GM21786 (cell line): ENCODE measurements around the gene TOM1.
A peak's percentile ranks its signal among the peaks of the same experiment; 100 is the strongest.

Experiments
- ATAC-seq: cut with Tn5 transposase; IDR thresholded peaks from one replicate; pipeline ENCODE4 v1.9.1; 2021; ENCODE audit not compliant: unreplicated experiment

Gene TOM1

DNA sequence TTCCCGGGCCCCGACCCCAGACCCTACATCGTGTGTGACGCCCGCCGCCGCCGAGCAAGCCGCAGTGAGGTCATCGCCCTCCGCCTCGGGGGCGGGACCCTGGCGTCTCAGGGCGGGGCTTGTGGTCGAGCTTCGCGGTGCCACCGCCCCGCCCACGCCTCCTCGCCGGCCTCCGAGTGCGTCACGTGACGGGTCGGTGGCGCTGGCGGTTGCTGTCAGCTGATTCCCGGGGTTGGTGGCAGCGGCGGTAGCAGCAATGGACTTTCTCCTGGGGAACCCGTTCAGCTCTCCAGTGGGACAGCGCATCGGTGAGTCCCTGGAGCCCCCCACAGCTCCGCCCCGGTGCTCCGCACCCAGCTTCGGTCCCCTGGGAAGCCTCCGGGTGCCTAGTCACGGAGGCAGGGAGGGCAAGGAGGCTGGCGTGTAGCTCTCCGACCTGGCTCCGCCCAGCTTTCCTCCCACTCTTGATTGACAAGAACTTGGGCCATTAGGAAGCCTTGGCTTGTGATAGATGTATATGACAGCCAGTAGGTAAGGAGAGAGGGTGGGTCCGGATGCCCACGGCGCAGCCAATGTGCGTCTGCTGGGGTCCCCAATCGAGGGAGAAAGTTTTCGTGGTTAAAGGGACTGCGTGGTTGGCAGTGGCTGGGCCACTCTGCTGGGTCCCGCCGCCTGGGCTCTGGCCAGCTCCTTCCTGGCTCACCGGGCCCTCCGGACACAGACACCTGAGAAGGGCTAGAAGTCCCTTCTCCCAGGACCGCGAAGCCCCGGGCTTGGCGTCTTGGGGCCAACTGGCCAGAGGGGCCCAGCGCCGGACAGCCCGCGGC, at the start of gene TOM1:
Gene TOM1, plus strand, starts transcription at position 222 of the 827 bp plus-strand sequence. Its CDS starts 35 bp downstream, at position 257.
- ATAC-seq, result peak; percentile 96

DNA sequence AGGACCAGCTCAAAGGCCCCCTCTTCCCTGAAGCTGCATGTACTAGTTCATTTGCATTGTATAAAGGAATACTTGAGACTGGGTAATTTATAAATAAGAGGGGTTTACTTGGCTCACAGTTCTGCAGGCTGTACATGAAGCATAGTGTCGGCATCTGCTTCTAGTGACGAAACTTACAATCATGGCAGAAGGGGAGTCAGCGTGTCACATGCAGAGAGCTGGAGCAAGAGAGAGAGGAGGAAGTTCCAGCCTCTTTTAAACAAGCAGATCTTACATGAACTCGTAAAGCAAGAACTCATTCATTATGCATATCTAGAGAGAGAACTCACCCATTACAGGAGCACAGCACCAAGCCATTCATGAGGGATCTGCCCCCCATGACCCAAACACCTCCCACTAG, 49.5 kb upstream of the TOM1 start:
- ATAC-seq, result no peak

DNA sequence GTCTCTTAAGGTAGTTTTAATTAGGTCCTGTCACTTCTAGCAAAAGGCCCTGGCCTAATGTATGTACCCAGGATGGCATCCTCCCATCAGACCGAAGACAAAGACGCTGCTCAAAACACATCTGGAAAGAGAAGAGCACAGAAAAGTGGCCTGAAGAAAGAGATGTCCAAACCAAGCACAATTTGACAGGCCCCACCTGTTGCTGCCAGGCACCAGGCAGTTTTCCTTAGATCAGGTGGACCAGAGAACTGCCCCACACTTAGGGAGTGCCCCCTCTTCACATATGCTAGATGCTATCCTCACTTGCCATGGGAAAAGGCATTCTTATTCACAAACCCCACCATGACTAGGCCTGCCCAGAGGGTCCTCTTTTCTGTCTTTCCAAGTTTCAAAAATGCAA, 45.7 kb upstream of the TOM1 start:
- ATAC-seq, result no peak

DNA sequence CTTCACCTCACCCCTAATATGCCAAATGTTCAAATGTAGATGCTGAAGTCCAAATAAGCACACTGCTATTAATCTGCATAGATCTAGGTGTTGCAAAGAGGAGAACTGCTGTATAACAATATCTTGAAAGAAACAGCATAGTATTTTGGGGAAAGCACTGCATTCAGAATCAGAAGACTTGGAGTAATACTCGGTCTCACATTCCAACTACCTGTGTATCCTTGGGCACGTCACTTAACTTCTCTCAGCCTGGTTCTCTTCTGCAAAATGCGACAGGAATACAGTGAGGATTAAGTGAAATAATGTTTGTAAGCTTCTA, 42.7 kb upstream of the TOM1 start:
- ATAC-seq, result peak; percentile 16

DNA sequence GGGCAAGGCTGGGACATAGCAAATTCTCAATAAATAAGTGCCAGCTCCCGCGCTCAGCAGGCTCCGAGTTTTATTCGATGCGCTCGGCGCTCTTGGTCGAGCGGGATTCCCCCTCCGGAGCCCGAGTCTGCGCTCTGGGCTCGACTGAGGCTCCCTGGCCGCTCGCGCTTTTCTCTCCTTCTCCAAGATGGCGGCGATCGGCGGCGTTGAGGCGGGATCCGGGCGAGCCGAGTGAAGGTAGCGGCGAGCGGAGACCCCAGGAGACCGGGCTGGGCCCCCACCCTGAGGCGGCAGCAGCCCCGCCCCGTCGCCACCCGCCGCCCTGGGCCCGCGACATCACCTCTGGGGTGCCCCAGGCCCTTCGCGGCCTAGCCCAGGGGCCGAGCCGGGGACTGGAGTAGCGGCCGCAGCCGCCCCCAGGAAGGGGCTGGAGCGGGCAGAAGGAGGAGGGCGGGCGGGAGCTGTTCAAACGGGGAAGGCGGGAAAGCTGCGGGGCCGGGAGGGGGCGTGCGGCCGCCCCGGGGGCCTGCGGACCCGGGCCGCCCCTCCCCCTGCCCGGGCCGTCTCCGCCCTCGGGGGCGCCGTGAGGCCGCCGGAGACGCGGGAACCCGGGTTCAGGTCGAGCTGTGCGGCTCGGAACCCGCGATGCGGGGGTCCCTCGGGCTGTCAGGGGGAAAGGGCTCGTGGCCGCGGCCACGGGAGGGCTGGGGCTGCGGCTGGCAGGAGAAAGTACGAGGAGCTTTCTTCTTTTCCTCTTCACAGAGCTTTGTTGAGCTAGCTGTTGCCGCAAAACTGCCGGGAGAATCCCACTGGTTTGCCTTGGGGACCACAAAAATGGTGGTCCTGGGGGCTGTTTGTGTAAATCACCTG, 42.1 kb upstream of the TOM1 start, which contains the start of gene HMGXB4:
Gene HMGXB4, plus strand, starts transcription at position 173 of the 870 bp plus-strand sequence. CDS start 4,898 bp downstream, outside the sequence.
- ATAC-seq, result peak; percentile 83

DNA sequence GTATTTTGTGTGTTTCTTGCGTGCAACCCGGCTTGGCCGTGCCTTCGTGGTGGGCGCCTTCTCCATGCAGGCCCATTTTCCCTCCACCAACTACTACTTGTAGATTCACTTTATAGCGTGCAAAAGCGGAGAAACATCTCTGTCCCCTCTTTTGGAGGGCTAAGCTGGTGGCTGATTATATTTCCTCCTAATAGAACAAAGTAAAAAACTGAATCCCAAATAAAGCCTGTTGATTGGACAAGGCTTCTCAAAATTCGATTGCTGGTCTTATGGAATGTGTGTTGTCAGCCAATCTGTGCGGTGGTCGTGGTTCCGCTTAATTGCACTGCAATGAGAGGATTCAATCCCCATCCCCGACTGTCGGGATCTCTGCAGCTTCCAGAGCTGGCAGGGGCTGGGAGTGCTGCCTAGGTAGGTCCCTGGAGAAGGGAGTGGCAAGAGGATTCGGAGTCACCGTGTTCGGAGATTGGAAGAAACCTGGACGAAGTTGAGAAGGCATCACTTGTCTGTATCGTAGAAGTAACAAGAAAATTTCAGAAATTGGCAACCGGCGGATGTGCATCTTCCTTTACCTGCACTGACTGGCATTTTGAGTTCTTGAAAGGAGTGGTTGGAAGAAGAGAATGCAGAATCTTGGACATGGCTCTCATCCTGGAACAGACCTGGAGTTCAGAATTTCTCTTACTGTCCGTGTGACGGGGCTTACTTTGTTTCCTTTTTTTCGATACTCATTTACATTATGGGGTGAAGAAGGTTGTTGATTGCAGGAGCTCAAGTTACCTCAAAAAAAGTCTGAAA, 41.3 kb upstream of the TOM1 start:
- ATAC-seq, result no peak

DNA sequence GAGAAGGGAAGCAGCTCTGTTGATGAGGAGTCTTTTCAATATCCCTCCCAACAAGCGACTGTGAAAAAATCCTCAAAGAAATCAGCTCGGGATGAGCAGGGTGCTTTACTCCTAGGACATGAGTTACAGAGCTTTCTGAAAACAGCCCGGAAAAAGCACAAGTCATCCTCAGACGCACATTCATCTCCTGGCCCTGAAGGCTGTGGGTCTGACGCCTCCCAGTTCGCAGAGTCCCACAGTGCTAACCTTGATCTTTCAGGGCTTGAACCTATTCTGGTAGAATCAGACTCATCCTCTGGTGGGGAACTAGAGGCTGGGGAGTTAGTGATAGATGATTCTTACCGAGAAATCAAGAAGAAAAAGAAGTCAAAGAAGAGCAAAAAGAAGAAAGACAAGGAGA, 34.7 kb upstream of the TOM1 start:
- no peak for ATAC-seq

DNA sequence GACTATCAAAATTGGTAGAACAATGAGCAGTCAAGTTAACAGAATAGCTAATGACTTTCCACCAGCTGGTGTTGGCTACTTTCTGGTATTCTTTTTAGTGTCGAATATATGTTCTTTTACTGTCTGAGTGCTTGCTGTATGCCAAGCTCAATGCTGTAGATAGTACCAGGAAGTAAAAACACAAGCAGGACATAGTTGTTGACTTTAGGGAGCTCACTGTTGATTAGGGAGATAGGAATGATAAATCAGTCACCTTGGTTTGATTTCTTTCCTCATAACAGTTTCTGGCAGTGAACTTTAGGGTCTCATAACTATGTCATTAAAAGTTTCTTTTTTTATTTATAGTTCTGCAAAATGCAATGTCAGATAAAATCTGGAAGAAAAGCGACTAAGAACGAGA, 33.4 kb upstream of the TOM1 start:
- no peak for ATAC-seq

DNA sequence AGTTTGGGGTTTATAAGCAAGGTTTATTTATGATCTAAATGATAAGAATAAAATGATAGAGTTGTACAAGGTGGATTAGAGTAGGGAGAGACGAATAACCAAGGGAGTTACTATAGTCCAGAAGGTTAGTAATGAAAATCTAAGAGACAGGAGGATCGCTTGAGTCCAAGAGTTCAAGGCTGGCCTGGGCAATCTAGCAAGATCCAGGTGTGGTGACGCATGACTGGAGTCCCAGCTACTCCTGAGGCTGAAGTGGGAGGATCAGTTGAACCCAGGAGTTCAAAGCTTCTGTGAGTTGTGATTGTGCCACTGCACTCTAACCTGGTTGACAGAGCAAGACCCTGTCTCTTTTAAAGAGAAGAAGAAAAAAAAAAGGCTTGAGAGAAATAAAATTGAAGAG, 30.1 kb upstream of the TOM1 start:
- ATAC-seq, result no peak

DNA sequence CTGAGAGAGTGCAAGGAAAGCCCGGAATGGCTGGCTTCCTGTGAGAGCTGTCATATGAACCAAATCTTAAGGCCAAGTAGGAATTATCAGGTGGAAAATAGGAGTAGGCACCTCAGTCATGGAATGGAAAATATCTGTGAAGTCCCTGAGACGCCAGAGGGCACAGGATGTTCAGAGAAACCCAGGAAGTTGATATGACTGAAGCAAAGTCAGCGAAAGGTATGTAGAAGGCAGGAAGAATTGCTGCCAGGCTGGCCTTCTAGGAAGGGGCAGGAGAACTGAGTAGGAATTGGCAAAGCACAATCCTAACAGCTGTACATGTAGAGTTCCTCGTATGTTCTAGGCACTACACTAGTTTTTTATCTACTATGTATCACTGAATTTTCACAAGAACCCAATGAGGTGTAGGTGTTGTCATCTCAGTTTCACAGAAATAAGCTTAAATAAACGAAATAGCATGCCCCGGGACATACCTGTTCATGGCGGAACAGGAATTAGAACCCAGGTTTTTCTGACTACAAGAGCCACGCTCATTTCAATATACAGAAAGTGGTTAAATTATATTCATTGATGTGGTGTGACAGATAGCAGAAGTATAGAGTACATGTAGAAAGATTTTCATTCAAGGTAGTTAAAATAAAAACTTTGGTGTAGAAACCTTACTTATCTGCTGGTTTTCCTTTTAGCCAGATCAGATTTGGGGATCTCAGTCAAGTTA, 25.4 kb upstream of the TOM1 start:
- ATAC-seq, result no peak

DNA sequence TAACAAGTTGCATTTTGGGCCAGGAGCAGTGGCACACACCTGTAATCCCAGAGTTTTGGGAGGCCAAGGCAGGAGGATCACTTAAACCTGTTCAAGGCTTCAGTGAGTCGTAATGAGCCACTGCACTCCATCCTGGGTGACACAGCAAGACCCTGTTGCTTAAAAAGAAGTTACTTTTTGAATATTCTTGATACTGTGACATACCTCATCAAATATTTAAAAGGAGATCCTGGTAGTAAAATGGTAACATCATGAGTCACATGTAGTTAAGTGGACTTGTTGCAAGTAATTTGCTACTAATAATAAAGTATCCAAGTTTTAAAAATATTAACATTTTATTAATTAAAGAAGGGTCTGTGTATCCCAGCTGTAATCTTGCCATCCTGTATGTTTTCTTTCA, 24.1 kb upstream of the TOM1 start:
- ATAC-seq, result no peak

DNA sequence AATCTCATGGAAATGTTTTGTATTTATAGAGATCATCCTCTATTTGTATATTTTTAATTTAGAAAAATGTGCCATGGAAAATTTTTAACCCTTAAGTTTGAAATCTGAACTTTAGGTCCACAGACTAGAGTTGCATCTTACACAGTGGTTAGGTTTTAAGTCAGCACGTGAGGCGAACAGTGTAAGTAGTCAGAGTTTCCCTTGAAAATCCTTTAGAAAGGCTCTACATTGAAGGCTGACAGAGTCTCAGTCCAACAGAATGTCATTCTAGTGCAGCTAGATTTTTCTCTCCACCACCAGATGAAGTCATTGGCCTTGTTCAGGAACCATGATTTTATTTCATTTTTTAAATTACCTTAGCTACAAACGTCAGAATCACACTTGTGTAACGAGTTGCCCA, 23.7 kb upstream of the TOM1 start:
- no peak for ATAC-seq

DNA sequence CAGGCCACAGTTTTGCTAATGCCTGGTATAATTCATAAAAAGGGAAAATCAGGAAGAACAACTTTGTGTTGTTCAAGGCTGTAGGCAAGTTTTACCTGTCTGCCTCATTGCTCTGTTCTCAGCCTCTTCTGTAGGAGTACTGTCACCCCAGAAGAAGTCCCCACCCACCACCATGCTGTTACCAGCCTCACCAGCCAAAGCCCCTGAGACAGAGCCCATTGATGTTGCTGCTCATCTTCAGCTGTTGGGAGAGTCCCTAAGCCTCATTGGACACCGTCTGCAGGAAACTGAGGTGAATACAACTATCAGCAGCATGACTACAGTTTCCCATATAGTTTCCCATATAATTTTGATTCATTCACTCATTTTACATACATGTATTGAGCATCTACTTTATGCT, 11.6 kb upstream of the TOM1 start:
- no peak for ATAC-seq

DNA sequence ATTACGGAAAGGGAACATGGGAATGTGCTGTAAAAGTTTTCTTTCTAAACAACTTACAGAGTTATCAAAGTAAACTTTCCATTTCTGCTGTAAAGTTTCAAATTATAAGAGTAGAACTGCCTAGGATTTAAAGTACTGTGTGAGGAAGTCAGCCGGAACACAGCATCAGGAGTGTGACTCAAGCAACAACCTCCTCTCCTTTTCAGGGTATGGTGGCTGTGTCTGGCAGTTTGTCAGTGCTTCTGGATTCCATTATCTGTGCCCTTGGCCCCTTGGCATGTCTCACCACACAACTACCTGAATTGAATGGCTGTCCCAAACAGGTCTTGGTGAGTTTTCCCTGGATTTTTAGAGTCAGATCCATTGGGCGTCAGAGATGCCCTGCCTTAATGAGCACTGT, 6.9 kb upstream of the TOM1 start:
- ATAC-seq, result no peak

DNA sequence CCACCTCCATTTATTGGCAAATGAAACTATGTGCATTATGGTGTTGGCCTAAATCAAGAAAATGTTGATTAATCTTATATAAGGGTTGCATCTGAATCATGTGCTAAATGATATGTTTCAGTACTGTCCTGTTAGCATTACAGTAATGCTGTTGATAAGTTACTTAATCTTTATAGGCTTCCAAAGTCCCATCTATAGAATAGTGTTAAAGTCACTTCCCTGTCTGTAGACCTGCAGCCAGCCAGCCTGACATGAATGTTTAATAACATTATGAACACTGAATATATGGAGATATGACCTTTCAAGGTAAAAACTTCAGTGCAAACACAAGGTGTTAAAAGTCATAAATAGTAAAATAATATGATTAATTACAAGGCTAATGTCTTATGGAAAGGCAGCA, 3.6 kb upstream of the TOM1 start:
- ATAC-seq, result no peak

DNA sequence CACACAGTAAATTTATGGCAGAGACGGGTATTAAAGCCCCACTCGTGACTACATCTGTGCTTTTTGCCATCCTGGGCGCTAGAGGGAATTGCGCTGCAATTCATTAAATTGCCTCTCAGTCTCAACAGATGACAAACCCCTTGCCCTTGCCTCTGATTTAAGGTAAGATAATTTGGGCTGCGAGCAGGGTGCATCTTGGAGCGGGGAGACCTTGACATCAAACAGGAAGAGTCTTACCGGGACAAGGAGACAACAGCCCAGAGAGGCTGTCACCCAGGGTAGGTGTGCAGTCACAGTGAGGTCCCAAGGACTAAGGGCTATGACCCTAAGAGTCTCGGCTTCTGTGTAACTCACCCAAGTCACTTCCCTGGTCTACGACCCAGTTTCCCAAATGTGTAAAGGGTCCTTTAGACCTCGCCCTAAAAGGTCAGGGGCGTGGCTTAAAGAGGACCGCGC, 449 bp upstream of the TOM1 start:
- ATAC-seq, result peak; percentile 3

DNA sequence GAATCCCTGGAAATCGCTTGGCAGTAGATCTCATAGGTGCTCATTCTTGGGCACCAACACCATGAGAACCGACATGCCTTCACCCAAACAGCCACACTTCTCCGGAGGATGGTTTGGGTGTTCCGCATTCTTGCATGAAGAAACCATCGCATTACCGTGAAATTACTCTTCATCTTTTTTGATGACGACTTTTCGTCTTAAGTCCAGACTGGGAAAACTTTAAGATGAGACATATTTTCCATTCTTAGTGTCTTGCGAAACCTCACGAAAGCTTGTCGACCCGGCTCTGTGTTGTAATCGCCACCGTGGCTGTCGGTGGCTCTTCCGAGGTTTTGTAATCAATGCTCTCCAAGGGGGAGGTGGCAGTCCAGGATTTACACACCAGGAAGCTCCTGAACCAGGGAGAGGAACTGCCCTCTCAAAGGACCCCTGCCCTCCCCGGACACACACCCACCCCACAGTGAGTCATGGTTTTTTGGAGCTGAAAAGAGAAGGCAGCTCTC, 1.7 kb downstream of the TOM1 start:
- ATAC-seq, result no peak

DNA sequence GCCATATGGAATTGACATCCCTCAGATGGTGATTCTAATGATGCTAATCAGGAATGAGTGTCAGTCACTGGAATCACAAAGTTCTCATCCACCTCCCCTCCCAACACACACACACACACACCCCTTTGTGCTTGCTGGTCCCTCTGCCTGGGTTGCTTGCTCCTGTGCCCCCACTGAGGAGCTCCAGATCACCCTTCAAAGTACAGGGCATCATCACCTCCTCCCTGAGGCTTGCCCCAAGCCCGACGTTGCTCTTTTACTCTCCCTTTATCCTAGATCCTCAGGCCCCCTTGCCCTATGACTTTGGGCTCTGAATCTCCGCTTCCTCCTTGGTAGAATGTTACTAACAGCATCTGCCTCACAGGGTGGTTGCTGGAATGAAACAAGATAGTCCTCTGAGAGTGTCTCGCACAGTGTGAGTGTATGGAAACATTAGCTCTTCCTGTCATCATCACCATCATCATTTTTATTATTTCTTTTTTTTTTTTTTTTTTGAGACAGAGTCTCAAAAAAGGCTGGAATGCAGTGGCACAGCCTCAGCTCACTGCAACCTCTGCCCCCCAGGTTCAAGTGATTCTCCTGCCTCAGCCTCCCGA, 3.4 kb downstream of the TOM1 start:
- no peak for ATAC-seq

DNA sequence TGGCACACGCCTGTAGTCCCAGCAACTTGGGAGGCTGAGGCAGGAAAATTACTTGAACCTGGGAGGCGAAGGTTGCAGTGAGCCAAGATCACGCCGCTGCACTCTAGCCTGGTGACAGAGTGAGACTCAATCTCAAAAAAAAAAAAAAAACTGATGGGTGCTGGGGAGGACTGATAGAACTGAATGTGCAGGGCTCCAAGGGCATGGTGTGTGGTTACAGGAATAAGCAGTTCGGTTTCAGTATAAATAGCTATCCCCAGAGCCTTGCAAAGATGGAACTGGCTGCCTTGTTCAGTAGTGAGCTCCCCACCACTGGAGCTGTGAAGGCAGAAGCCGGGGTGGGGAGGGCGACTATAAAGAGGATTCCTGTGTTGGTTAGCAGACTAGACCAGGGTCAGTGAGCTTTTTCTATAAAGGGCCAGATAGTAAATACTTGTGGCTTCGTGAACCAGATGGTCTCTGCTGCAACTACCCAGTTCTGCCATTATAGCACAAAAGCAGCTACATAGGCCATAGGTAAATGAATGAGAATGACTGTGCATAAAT, 5.9 kb downstream of the TOM1 start:
- ATAC-seq, result no peak
